ENCODE results near the gene SLC7A8.

SLC7A8 gene

DNA sequence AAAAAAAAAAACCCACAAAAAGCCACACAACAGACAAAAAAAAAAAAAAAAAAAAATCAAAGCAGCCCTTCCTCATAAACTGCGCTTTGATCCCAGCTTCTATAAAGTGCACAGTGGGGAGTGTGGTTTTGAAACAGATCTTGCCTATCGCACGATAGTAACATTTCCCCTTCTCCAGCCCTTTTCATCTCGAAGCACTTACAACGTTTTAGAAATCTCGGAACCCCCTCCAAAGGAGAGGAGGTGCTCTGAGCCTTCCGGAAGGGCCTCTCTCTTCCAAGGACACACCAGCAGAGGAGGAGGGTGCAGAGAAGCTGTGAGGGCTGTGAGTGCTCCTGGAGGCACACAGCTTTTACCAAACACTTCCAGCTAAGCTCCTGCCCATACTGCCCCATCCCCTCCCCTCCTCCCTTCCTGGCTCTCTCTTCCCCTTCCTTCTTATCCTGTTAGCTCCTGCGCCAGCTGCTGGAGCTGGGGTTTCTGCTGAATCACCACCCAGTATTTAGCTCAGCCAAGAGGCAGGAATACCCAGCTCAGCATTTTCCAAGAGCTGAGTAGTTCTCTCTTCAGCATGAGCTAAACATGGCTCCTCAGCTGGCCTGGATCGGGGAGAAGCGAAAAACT, 28.4 kb downstream of the SLC7A8 start:
- DNase-seq (ENCODE audit: low read depth in 1 of 2, low spot score in 1 of 2), result no peak
- Histone ChIP-seq H3K27me3 (ENCODE audit: insufficient read depth, poor library complexity, severe bottlenecking) (no peaks in the 10 kb centered on the region), H3K27ac (replicated peaks) (no peak overlapping the region), H3K4me3 (replicated peaks; ENCODE audit: insufficient read depth, low read length) (no peak overlapping the region)
- TF ChIP-seq POLR2AphosphoS5 (IDR thresholded peaks at IDR 0.05; ENCODE audit: low read depth) (no peak), SPI1 (IDR thresholded peaks at IDR 0.05; ENCODE audit: borderline replicate concordance, low read depth) (peak; percentile 4; the same call in 1 of the 2 replicates)

DNA sequence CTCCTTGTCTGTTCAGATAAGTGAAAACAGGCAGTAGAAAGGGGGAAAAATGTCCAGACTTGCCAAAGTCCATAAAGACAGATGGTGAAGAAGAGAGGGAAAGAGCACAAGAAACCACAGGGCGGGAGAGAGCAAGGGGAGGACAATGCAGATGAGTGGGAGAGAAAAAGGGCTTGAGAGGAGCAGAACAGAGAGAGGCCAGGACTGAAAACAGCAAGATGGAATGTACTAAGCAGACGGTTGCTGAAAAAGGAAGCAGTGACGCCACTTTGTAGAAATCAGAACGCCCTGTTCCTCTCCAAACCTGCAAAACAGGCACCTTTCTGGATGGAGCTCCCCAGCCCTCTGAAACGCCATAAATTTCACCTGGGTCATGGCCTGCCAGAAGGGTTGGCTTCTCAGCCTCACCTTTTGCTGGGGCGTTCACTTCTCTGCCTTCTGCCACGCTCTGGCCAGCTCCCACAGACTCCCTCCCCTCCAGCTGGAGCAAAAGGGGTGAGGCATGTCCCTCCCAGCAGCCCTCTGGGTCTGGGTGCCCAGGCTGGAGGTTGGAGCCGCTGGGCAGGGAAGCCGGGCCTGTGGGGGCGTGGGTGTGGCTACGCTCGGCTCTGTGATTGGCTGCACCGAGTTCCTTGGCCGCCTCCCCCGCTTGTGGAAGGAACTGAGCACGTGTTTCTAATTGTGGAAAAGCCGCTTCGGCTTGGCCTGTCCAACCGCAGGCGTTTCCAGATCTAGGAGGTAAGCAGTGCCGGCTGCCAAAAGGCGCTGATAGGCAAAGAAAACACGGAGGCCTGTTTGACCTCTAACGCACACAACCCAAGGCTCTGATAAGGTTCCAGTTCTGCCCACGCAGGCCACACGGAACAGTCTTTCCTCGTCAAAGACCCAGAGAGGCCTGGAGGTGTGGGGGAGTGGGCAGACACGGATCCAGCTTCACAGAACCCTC, 29.3 kb downstream of the SLC7A8 start:
- peak; percentile 75 to 79 for DNase-seq (ENCODE audit: low read depth in 1 of 2, low spot score in 1 of 2)
- no peaks in the 10 kb centered on the region for H3K27me3 ChIP-seq (ENCODE audit: insufficient read depth, poor library complexity, severe bottlenecking)
- no peak; the same call in 1 of the 2 replicates for TF ChIP-seq POLR2AphosphoS5 (IDR thresholded peaks at IDR 0.05; ENCODE audit: low read depth)
- no peak for TF ChIP-seq GABPA (IDR thresholded peaks at IDR 0.05; ENCODE audit: low read depth)
- TF ChIP-seq SPI1 (IDR thresholded peaks at IDR 0.05; ENCODE audit: borderline replicate concordance, low read depth), result no peak; the same call in 1 of the 2 replicates
- TF ChIP-seq, protein P1, sequence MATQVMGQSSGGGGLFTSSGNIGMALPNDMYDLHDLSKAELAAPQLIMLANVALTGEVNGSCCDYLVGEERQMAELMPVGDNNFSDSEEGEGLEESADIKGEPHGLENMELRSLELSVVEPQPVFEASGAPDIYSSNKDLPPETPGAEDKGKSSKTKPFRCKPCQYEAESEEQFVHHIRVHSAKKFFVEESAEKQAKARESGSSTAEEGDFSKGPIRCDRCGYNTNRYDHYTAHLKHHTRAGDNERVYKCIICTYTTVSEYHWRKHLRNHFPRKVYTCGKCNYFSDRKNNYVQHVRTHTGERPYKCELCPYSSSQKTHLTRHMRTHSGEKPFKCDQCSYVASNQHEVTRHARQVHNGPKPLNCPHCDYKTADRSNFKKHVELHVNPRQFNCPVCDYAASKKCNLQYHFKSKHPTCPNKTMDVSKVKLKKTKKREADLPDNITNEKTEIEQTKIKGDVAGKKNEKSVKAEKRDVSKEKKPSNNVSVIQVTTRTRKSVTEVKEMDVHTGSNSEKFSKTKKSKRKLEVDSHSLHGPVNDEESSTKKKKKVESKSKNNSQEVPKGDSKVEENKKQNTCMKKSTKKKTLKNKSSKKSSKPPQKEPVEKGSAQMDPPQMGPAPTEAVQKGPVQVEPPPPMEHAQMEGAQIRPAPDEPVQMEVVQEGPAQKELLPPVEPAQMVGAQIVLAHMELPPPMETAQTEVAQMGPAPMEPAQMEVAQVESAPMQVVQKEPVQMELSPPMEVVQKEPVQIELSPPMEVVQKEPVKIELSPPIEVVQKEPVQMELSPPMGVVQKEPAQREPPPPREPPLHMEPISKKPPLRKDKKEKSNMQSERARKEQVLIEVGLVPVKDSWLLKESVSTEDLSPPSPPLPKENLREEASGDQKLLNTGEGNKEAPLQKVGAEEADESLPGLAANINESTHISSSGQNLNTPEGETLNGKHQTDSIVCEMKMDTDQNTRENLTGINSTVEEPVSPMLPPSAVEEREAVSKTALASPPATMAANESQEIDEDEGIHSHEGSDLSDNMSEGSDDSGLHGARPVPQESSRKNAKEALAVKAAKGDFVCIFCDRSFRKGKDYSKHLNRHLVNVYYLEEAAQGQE (IDR thresholded peaks at IDR 0.05; ENCODE audit: insufficient replicate concordance, low read depth), result no peak
- TF ChIP-seq, protein P2, sequence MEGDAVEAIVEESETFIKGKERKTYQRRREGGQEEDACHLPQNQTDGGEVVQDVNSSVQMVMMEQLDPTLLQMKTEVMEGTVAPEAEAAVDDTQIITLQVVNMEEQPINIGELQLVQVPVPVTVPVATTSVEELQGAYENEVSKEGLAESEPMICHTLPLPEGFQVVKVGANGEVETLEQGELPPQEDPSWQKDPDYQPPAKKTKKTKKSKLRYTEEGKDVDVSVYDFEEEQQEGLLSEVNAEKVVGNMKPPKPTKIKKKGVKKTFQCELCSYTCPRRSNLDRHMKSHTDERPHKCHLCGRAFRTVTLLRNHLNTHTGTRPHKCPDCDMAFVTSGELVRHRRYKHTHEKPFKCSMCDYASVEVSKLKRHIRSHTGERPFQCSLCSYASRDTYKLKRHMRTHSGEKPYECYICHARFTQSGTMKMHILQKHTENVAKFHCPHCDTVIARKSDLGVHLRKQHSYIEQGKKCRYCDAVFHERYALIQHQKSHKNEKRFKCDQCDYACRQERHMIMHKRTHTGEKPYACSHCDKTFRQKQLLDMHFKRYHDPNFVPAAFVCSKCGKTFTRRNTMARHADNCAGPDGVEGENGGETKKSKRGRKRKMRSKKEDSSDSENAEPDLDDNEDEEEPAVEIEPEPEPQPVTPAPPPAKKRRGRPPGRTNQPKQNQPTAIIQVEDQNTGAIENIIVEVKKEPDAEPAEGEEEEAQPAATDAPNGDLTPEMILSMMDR (IDR thresholded peaks at IDR 0.05; ENCODE audit: insufficient read depth, low read length), result no peak
- peak overlapping the region; percentile 32 for H3K27ac ChIP-seq (replicated peaks)
- peak overlapping the region; percentile 7; the same call in 1 of the 2 replicates for H3K4me3 ChIP-seq (replicated peaks; ENCODE audit: insufficient read depth, low read length)

DNA sequence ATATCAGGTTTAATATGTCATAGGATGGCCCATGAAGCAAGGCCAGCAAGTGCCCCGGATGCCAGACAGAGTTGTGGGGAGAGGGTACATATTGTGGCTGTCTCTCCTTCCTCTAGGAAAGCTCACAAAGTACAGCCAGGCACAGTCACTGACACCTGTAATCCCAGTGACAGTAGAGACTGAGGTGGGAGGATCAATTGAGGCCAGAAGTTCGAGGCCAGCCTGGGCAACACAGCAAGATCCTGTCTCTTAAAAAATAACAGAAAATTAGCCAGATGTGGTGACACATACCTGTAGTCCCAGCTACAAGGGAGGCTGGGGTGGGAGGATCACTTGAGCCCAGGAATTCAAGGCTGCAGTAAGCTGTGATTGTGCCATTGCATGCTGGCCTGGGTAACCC, 32.1 kb downstream of the SLC7A8 start:
- DNase-seq (ENCODE audit: low read depth in 1 of 2, low spot score in 1 of 2), result no peak
- H3K27me3 ChIP-seq (ENCODE audit: insufficient read depth, poor library complexity, severe bottlenecking), result no peaks in the 10 kb centered on the region
- H3K4me3 ChIP-seq (replicated peaks; ENCODE audit: insufficient read depth, low read length), result no peak overlapping the region
- TF ChIP-seq, protein P2 (IDR thresholded peaks at IDR 0.05; ENCODE audit: insufficient read depth, low read length), result no peak
- TF ChIP-seq POLR2AphosphoS5 (IDR thresholded peaks at IDR 0.05; ENCODE audit: low read depth) (no peak), GABPA (IDR thresholded peaks at IDR 0.05; ENCODE audit: low read depth) (no peak), SPI1 (IDR thresholded peaks at IDR 0.05; ENCODE audit: borderline replicate concordance, low read depth) (no peak)
- TF ChIP-seq, protein P1 (IDR thresholded peaks at IDR 0.05; ENCODE audit: insufficient replicate concordance, low read depth), result no peak
- H3K27ac ChIP-seq (replicated peaks), result no peak overlapping the region

DNA sequence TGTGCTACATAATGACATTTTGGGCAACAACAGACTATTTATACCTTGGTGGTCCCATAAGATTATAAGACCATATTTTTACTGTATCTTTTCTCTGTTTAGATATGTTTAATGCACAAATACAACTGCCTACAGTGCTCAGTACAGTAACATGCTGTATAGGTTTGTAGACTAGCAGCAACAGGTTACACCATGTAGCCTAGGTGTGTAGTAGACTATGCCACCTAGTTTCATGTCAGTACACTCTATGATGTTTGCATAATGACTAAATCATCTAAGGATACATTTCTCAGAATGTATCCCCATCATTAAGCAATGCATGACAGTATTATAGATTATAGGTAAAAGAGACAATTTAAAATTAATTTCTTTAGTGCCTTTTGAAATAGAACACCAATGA, 33.7 kb downstream of the SLC7A8 start:
- no peak for DNase-seq (ENCODE audit: low read depth in 1 of 2, low spot score in 1 of 2)
- TF ChIP-seq, protein P2 (IDR thresholded peaks at IDR 0.05; ENCODE audit: insufficient read depth, low read length), result no peak
- no peak for TF ChIP-seq GABPA (IDR thresholded peaks at IDR 0.05; ENCODE audit: low read depth)
- Histone ChIP-seq H3K4me3 (replicated peaks; ENCODE audit: insufficient read depth, low read length) (no peak overlapping the region), H3K27ac (replicated peaks) (no peak overlapping the region), H3K27me3 (ENCODE audit: insufficient read depth, poor library complexity, severe bottlenecking) (no peaks in the 10 kb centered on the region)
